ENCODE results near the gene ZFP1.

DNA sequence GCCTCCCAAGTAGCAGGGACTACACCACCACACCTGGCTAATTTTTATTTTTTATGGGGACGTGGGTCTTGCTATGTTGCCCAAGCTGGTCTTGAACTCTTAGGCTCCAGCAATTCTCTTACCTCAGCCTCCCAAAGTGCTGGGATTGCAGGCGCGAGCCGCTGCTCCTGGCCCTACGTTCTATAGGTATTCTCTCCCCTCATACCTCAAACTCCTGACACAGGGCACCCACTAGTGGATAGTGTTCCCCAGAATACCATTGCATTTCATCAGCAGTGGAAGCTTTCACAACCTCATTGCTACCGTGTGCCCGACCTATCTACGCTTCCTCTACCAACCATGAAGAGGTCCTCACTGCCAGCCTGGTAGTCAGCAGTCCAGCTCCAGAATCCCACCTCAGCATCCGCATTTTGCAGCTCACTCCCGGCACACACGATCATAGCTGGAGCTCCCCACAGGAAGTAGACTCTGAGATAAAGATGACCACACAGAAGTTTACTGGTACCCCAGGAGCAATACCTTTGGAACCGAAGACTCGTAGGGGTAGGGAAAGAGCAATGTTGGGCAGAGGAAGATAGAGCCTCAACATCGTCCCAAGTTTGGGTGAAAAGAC is 49.3 kb downstream of the ZFP1 start:
- TF ChIP-seq EZH2 (IDR thresholded peaks at IDR 0.05; ENCODE audit: insufficient read depth, poor library complexity, severe bottlenecking) (no peak), EZH2phosphoT487 (IDR thresholded peaks at IDR 0.05; ENCODE audit: insufficient read depth, low read depth) (no peak)
